Neural progenitor cell (in vitro differentiated cells): ENCODE measurements around the gene PEX14.

Experiments used
- CTCF ChIP-seq: fragments of 200-600 bp; sonication (generic); IDR thresholded peaks from 2 replicates; pipeline ENCODE4 v1.5.1; 2017; ENCODE audit warnings: antibody characterized with exemption, mild to moderate bottlenecking
- EZH2phosphoT487 ChIP-seq: fragments of 200-600 bp; sonication (generic); IDR thresholded peaks from 2 replicates; pipeline ENCODE4 v1.6.1; 2017; ENCODE audit warnings: antibody characterized with exemption

- TF ChIP-seq CTCF (no peak), EZH2phosphoT487 (no peak)
Observed at GRCh38 chr1:10631121-10631810, 156.5 kb downstream of the PEX14 start.
